GM12878 (cell line): ENCODE measurements around the gene FOXK1. TPM values are rescaled to one million over a fixed set of nuclear protein-coding genes. Genes with fewer than 3 reads are reported as not detected.

Experiments
- ATAC-seq: fragments of 200-7000 bp; cut with Tn5 transposase; 3 replicates; pipeline ENCODE4 v1.9.1; 2020; ENCODE audit warnings: mild to moderate bottlenecking, moderate library complexity
- BruUV-seq: library from RNA; stranded (reverse); fragments of 400-500 nt; replicated peaks from 2 replicates; lab custom pipeline; 2021; lab: Mats Ljungman, UMichigan
- CTCF ChIA-PET: fragments of 300-600 bp; sonication (Branson Sonifier 250); formaldehyde crosslinking; extraction: SDS; loops from one replicate; lab custom pipeline; 2021; ENCODE audit warnings: inconsistent platforms; lab: Yijun Ruan, JAX
- POLR2A ChIA-PET: fragments of 350-600 bp; formaldehyde crosslinking; extraction: SDS; loops from one replicate; lab custom pipeline; 2021; ENCODE audit warnings: inconsistent platforms; lab: Charles Lee
- RAD21 ChIA-PET: fragments of 300-600 bp; sonication (Branson Sonifier 250); formaldehyde crosslinking; loops from one replicate; lab custom pipeline; 2023; ENCODE audit warnings: antibody characterized with exemption; ENCODE audit not compliant: unreplicated experiment; lab: Charles Lee
- SMC1A ChIA-PET: fragments of 300-600 bp; sonication (Branson Sonifier 250); formaldehyde crosslinking; loops from one replicate; lab custom pipeline; 2023; ENCODE audit not compliant: unreplicated experiment, uncharacterized antibody; lab: Charles Lee
- DNase-seq: peaks from one replicate; pipeline ENCODE4 v3.0.0-alpha.2; 2011; ENCODE audit warnings: low read depth, low spot score
- FAIRE-seq: peaks from 3 replicates; lab custom pipeline; 2011; peaks lifted over from hg19 to GRCh38; lab: Jason Lieb, UNC
- H2AFZ ChIP-seq: 2 replicates; pipeline ENCODE4 v1.6.0; 2011; ENCODE audit warnings: low read depth, low read length, control low read depth; ENCODE audit not compliant: control insufficient read depth
- H3K27ac ChIP-seq: 2 replicates; pipeline ENCODE4 v1.5.1; 2011; ENCODE audit warnings: control low read depth; ENCODE audit not compliant: control insufficient read depth, insufficient read depth
- H3K27me3 ChIP-seq, 2 experiments: replicated peaks in 1 of 2; 2 replicates each; pipeline versions ENCODE4 v1.6.0 to v1.6.1; 2011; ENCODE audit warnings: low read length in 1 of 2; ENCODE audit not compliant: control insufficient read depth in 2 of 2, insufficient read depth in 2 of 2
- H3K36me3 ChIP-seq, 2 experiments: 2 replicates each; pipeline ENCODE4 v1.5.1; 2011; ENCODE audit warnings: low read length in 1 of 2; ENCODE audit not compliant: control insufficient read depth in 2 of 2, insufficient read depth in 2 of 2
- H3K4me1 ChIP-seq: 2 replicates; pipeline ENCODE4 v1.6.1; 2011; ENCODE audit warnings: mild to moderate bottlenecking, low read length, moderate library complexity, mixed read lengths; ENCODE audit not compliant: control insufficient read depth, insufficient read depth
- H3K4me2 ChIP-seq: 2 replicates; pipeline ENCODE4 v1.6.0; 2011; ENCODE audit warnings: control low read depth; ENCODE audit not compliant: control insufficient read depth, insufficient read depth
- H3K4me3 ChIP-seq: fragments of 200-600 bp; sonication (generic); 2 replicates; pipeline ENCODE4 v1.5.1; 2016
- H3K79me2 ChIP-seq: 2 replicates; pipeline ENCODE4 v1.6.0; 2011; ENCODE audit warnings: low read length; ENCODE audit not compliant: control insufficient read depth, insufficient read depth
- H3K9ac ChIP-seq: 2 replicates; pipeline ENCODE4 v1.8.0; 2011; ENCODE audit warnings: low read length, control low read depth, mixed read lengths; ENCODE audit not compliant: control insufficient read depth, insufficient read depth
- H3K9me3 ChIP-seq: replicated peaks from 3 replicates; pipeline ENCODE4 v1.5.1; 2011; ENCODE audit warnings: mild to moderate bottlenecking, low read length; ENCODE audit not compliant: control insufficient read depth, insufficient read depth
- H4K20me1 ChIP-seq: 2 replicates; pipeline ENCODE4 v1.6.0; 2011; ENCODE audit not compliant: control insufficient read depth, insufficient read depth
- BCL11A ChIP-seq: IDR thresholded peaks from 2 replicates; pipeline ENCODE4 v1.6.1; 2011; ENCODE audit warnings: low read depth, low read length
- E2F4 ChIP-seq: IDR thresholded peaks from 2 replicates; pipeline ENCODE4 v1.6.1; 2012; ENCODE audit warnings: low read depth, low read length, improper control_type of control experiment
- FOS ChIP-seq: IDR thresholded peaks from 3 replicates; pipeline ENCODE4 v1.6.1; 2011; ENCODE audit warnings: borderline replicate concordance; ENCODE audit not compliant: insufficient read length; ENCODE audit errors: extremely low read depth
- NFIC ChIP-seq: IDR thresholded peaks from 2 replicates; pipeline ENCODE4 v1.6.1; 2012; ENCODE audit warnings: low read depth, mild to moderate bottlenecking, inconsistent platforms, low read length, moderate library complexity
- NFYA ChIP-seq: IDR thresholded peaks from 2 replicates; pipeline ENCODE4 v1.6.1; 2011; ENCODE audit warnings: low read depth, mild to moderate bottlenecking, low read length, improper control_type of control experiment, borderline replicate concordance
- NFYB ChIP-seq: IDR thresholded peaks from 2 replicates; pipeline ENCODE4 v1.6.1; 2011; ENCODE audit warnings: low read depth, mild to moderate bottlenecking, low read length, improper control_type of control experiment, moderate library complexity; ENCODE audit not compliant: insufficient read depth
- POLR2AphosphoS5 ChIP-seq: IDR thresholded peaks from 2 replicates; pipeline ENCODE4 v1.6.1; 2011; ENCODE audit warnings: mild to moderate bottlenecking, low read length, inconsistent platforms
- RELB ChIP-seq: fragments of 450-650 bp; IDR thresholded peaks from 2 replicates; pipeline ENCODE4 v1.6.1; 2017; ENCODE audit warnings: low read depth, mild to moderate bottlenecking, moderate library complexity
- SMAD1 ChIP-seq: fragments of 450-650 bp; IDR thresholded peaks from 2 replicates; pipeline ENCODE4 v1.6.1; 2018; ENCODE audit warnings: mild to moderate bottlenecking, low read depth; ENCODE audit not compliant: partially characterized antibody
- SMAD5 ChIP-seq: IDR thresholded peaks from 2 replicates; pipeline ENCODE4 v1.6.1; 2016; ENCODE audit warnings: antibody characterized with exemption, low read depth
- ZNF384 ChIP-seq: IDR thresholded peaks from 2 replicates; pipeline ENCODE4 v1.6.1; 2012; ENCODE audit warnings: low read depth, mild to moderate bottlenecking, low read length, improper control_type of control experiment, borderline replicate concordance
- ZNF622 ChIP-seq: fragments of 450-650 bp; IDR thresholded peaks from 2 replicates; pipeline ENCODE4 v1.6.1; 2017; ENCODE audit warnings: mild to moderate bottlenecking, inconsistent platforms
- WGBS: methylation state at CpG from one replicate; pipeline ENCODE4 v1.1.6; 2016; ENCODE audit warnings: low lambda C conversion rate; ENCODE audit not compliant: insufficient replicate concordance, insufficient coverage; ENCODE audit errors: missing lambda C conversion rate; 5-methylcytosine and 5-hydroxymethylcytosine counted together
- in situ Hi-C: fragments of 300-500 bp; cut with MboI; formaldehyde crosslinking; loops from 9 replicates; pipeline ENCODE4 v1.14.3; 2018; ENCODE audit warnings: mixed read lengths
- intact Hi-C: fragments of 100-400 bp; cut with micrococcal nuclease; formaldehyde crosslinking; loops from one replicate; pipeline ENCODE4 v1.14.2; 2022; ENCODE audit not compliant: unreplicated experiment
- polyA plus RNA-seq, 11 experiments: library from polyadenylated mRNA; depleted of rRNA in 4 of 11; unstranded in 6 of 11; stranded (reverse) in 5 of 11; fragments of >200 nt; fragmentation: Nextera tagmentation in 4 of 11; fragmentation: Illumina TruSeq in 1 of 11; extraction: Ambion mirVana in 4 of 11; extraction: Trizol in 1 of 11; gene quantifications; 1 replicate in 1 of 11; 2 replicates in 10 of 11; pipeline versions ENCODE4 v1.2.1 to v1.2.3, GENCODE V29; 2011 to 2016; ENCODE audit warnings: inconsistent platforms in 2 of 11, missing spikeins in 2 of 11, low read depth in 1 of 11
- total RNA-seq, 4 experiments: library from RNA; depleted of rRNA in 3 of 4; stranded (reverse); fragments of >200 nt in 3 of 4; fragmentation: Illumina TruSeq in 1 of 4; extraction: Trizol in 1 of 4; gene quantifications; 2 replicates each; pipeline versions ENCODE4 v1.2.1 to v1.2.3, GENCODE V29; 2013 to 2021

The FOXK1 gene
- total and polyA plus RNA-seq, 10 of the 15 experiments (the other 5 are each of a cell fraction or from before 2014, with no cell fraction given), result 0.24 to 31.8 (median 4.5) TPM

- in situ Hi-C loops (no loop called here), intact Hi-C loops (no loop called here)
- Histone ChIP-seq H3K9me3 (no peaks in the 10 kb centered on the region), H3K27ac (no peak overlapping the region), H3K4me1 (peaks cover 41% of the 10 kb centered on the region), H2AFZ (no peak overlapping the region), H3K9ac (no peak overlapping the region), H3K36me3 (peaks cover 14 to 16% of the 10 kb centered on the region in 2 experiments; a peak in 3 of 4 replicates), H3K79me2 (peaks cover 14% of the 10 kb centered on the region), H4K20me1 (no peaks in the 10 kb centered on the region), H3K27me3 (no peaks in the 10 kb centered on the region), H3K4me3 (no peak overlapping the region), H3K4me2 (no peak overlapping the region)
- FAIRE-seq (no peak), DNase-seq (no peak), ATAC-seq (no peak)
- ChIA-PET SMC1A (interaction anchor here (0.6 kb wide), 1 partner anchor 37 kb away, joined by 3 read pairs; no protein-coding TSS in a partner anchor), RAD21 (no interaction called here), CTCF (interaction anchor here (0.6 kb wide), 1 partner anchor 23 kb away, joined by 3 read pairs; no protein-coding TSS in a partner anchor), POLR2A (no interaction called here)
- no TSS peak for BruUV-seq
- no peak for TF ChIP-seq RELB
- no peak for TF ChIP-seq SMAD1
- no peak for TF ChIP-seq NFIC
- TF ChIP-seq ZNF622, result no peak
- no peak for TF ChIP-seq FOS
- no peak for TF ChIP-seq NFYB
- TF ChIP-seq POLR2AphosphoS5, result no peak
- TF ChIP-seq E2F4, result no peak
- no peak for TF ChIP-seq ZNF384
- no peak for TF ChIP-seq NFYA
- TF ChIP-seq BCL11A, result no peak
- TF ChIP-seq SMAD5, result no peak
- 100% methylated on average over 11 of the region's 14 CpGs for WGBS
Measured at GRCh38 chr7:4749363-4749762, 67.3 kb downstream of the FOXK1 start.
